ENCODE data around the gene MYPOP.

DNA sequence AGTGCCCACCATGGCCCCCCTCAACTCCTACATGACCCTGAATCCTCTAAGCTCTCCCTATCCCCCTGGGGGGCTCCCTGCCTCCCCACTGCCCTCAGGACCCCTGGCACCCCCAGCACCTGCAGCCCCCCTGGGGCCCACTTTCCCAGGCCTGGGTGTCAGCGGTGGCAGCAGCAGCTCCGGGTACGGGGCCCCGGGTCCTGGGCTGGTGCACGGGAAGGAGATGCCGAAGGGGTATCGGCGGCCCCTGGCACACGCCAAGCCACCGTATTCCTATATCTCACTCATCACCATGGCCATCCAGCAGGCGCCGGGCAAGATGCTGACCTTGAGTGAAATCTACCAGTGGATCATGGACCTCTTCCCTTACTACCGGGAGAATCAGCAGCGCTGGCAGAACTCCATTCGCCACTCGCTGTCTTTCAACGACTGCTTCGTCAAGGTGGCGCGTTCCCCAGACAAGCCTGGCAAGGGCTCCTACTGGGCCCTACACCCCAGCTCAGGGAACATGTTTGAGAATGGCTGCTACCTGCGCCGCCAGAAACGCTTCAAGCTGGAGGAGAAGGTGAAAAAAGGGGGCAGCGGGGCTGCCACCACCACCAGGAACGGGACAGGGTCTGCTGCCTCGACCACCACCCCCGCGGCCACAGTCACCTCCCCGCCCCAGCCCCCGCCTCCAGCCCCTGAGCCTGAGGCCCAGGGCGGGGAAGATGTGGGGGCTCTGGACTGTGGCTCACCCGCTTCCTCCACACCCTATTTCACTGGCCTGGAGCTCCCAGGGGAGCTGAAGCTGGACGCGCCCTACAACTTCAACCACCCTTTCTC lies 30.1 kb downstream of the MYPOP start:
- TF ChIP-seq, protein P1, sequence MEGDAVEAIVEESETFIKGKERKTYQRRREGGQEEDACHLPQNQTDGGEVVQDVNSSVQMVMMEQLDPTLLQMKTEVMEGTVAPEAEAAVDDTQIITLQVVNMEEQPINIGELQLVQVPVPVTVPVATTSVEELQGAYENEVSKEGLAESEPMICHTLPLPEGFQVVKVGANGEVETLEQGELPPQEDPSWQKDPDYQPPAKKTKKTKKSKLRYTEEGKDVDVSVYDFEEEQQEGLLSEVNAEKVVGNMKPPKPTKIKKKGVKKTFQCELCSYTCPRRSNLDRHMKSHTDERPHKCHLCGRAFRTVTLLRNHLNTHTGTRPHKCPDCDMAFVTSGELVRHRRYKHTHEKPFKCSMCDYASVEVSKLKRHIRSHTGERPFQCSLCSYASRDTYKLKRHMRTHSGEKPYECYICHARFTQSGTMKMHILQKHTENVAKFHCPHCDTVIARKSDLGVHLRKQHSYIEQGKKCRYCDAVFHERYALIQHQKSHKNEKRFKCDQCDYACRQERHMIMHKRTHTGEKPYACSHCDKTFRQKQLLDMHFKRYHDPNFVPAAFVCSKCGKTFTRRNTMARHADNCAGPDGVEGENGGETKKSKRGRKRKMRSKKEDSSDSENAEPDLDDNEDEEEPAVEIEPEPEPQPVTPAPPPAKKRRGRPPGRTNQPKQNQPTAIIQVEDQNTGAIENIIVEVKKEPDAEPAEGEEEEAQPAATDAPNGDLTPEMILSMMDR (tag by site-specific recombination; IDR thresholded peaks at IDR 0.05) = no peak
- TF ChIP-seq ZNF311 (tag by site-specific recombination; IDR thresholded peaks at IDR 0.05; ENCODE audit: borderline replicate concordance) = no peak
